OCI-LY1 (cell line): ENCODE measurements around the gene IFNA5.

Source experiments
- H2AFZ ChIP-seq: fragments of 200-600 bp; sonication (generic), shearing (Covaris generic); 2 replicates; pipeline ENCODE4 v1.6.0; 2014; ENCODE audit warnings: antibody characterized with exemption, mild to moderate bottlenecking, low read length
- H3F3A ChIP-seq: fragments of 200-600 bp; sonication (generic), shearing (Covaris generic); 2 replicates; pipeline ENCODE4 v1.6.0; 2014; ENCODE audit warnings: mild to moderate bottlenecking, antibody characterized with exemption, low read length, moderate library complexity; ENCODE audit not compliant: insufficient read depth
- H3K27ac ChIP-seq: fragments of 200-600 bp; sonication (generic); 2 replicates; pipeline ENCODE4 v1.5.1; 2014; ENCODE audit warnings: low read length, mixed run types, mild to moderate bottlenecking, low read depth; ENCODE audit not compliant: poor library complexity, severe bottlenecking
- H3K27me3 ChIP-seq: fragments of 200-600 bp; sonication (generic); 2 replicates; pipeline ENCODE4 v1.6.0; 2014; ENCODE audit warnings: antibody characterized with exemption, mild to moderate bottlenecking, low read length, moderate library complexity; ENCODE audit not compliant: insufficient read depth
- H3K36me3 ChIP-seq: fragments of 200-600 bp; sonication (generic); 2 replicates; pipeline ENCODE4 v1.6.1; 2014; ENCODE audit warnings: mild to moderate bottlenecking, antibody characterized with exemption, low read length, moderate library complexity, mixed read lengths; ENCODE audit not compliant: insufficient read depth
- H3K4me1 ChIP-seq: fragments of 200-600 bp; sonication (generic); 2 replicates; pipeline ENCODE4 v1.5.1; 2014; ENCODE audit warnings: mild to moderate bottlenecking, low read length, moderate library complexity; ENCODE audit not compliant: insufficient read depth, severe bottlenecking
- H3K4me2 ChIP-seq: fragments of 200-600 bp; sonication (generic), shearing (Covaris generic); 2 replicates; pipeline ENCODE4 v1.6.1; 2014; ENCODE audit warnings: low read length
- H3K4me3 ChIP-seq: fragments of 200-600 bp; sonication (generic); 2 replicates; pipeline ENCODE4 v1.5.1; 2014; ENCODE audit warnings: low read length, low read depth, mild to moderate bottlenecking, mixed read lengths; ENCODE audit not compliant: poor library complexity, severe bottlenecking
- H3K79me2 ChIP-seq: fragments of 200-600 bp; shearing (Covaris generic); 2 replicates; pipeline ENCODE4 v1.6.1; 2016; ENCODE audit warnings: mixed run types, low read length, mixed read lengths; ENCODE audit not compliant: insufficient read depth
- H3K9ac ChIP-seq: fragments of 200-600 bp; sonication (generic), shearing (Covaris generic); 2 replicates; pipeline ENCODE4 v1.6.1; 2014; ENCODE audit warnings: mild to moderate bottlenecking, low read length, mixed read lengths
- H3K9me2 ChIP-seq: fragments of 200-600 bp; sonication (generic), shearing (Covaris generic); 2 replicates; pipeline ENCODE4 v1.6.1; 2014; ENCODE audit warnings: low read depth, mild to moderate bottlenecking, low read length, mixed read lengths
- H3K9me3 ChIP-seq: fragments of 200-600 bp; shearing (Covaris generic); 2 replicates; pipeline ENCODE4 v1.6.1; 2014; ENCODE audit warnings: low read length, mixed read lengths
- H4K20me1 ChIP-seq: fragments of 200-600 bp; sonication (generic), shearing (Covaris generic); 2 replicates; pipeline ENCODE4 v1.6.0; 2016; ENCODE audit warnings: mild to moderate bottlenecking, low read length; ENCODE audit not compliant: insufficient read depth
- EZH2 ChIP-seq: fragments of 200-600 bp; sonication (generic), shearing (Covaris generic); IDR thresholded peaks from 2 replicates; pipeline ENCODE4 v1.8.0; 2017; ENCODE audit warnings: borderline replicate concordance, mixed run types, mild to moderate bottlenecking, antibody characterized with exemption, low read length, moderate library complexity, mixed read lengths
- TF ChIP-seq, protein P1 (sequence below): fragments of 200-600 bp; sonication (generic), shearing (Covaris generic); IDR thresholded peaks from 2 replicates; pipeline ENCODE4 v1.5.1; 2017; ENCODE audit warnings: mild to moderate bottlenecking, antibody characterized with exemption, low read length, moderate library complexity, mixed read lengths

The IFNA5 gene

DNA sequence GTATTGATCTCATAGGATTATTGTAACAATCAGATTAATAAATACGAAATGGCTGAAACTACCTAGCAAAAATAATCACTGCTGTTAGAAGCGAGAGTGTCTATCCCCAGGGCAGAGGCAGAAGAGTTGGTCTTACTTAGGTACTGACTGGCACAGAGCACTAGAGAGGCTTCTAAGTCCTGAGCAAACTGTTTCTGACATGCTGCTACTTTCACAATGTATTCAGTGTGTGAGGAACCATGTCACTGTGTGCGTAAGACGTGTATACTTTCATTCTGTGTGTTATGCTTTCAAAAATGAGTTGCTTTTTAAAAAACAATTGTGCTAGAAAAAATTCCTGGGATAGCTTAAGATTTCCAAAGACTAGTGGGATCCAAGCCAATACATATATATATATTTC, 35.6 kb upstream of the IFNA5 start:
- peaks cover 2% of the 10 kb centered on the region for H3K4me1 ChIP-seq
- H3K79me2 ChIP-seq = no peaks in the 10 kb centered on the region
- H3K27ac ChIP-seq = no peak overlapping the region
- H3K9me3 ChIP-seq = peaks cover 4% of the 10 kb centered on the region; the same call in 1 of the 2 replicates
- H3K4me2 ChIP-seq = no peak overlapping the region
- TF ChIP-seq, protein P1, sequence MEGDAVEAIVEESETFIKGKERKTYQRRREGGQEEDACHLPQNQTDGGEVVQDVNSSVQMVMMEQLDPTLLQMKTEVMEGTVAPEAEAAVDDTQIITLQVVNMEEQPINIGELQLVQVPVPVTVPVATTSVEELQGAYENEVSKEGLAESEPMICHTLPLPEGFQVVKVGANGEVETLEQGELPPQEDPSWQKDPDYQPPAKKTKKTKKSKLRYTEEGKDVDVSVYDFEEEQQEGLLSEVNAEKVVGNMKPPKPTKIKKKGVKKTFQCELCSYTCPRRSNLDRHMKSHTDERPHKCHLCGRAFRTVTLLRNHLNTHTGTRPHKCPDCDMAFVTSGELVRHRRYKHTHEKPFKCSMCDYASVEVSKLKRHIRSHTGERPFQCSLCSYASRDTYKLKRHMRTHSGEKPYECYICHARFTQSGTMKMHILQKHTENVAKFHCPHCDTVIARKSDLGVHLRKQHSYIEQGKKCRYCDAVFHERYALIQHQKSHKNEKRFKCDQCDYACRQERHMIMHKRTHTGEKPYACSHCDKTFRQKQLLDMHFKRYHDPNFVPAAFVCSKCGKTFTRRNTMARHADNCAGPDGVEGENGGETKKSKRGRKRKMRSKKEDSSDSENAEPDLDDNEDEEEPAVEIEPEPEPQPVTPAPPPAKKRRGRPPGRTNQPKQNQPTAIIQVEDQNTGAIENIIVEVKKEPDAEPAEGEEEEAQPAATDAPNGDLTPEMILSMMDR = no peak
- TF ChIP-seq EZH2 = no peak
- no peak overlapping the region for H3K4me3 ChIP-seq
- H2AFZ ChIP-seq = no peak overlapping the region
- no peaks in the 10 kb centered on the region for H3K27me3 ChIP-seq
- H3K9me2 ChIP-seq = no peaks in the 10 kb centered on the region
- H3K9ac ChIP-seq = no peak overlapping the region
- H3F3A ChIP-seq = no peaks in the 10 kb centered on the region
- H3K36me3 ChIP-seq = no peaks in the 10 kb centered on the region
- no peaks in the 10 kb centered on the region for H4K20me1 ChIP-seq

DNA sequence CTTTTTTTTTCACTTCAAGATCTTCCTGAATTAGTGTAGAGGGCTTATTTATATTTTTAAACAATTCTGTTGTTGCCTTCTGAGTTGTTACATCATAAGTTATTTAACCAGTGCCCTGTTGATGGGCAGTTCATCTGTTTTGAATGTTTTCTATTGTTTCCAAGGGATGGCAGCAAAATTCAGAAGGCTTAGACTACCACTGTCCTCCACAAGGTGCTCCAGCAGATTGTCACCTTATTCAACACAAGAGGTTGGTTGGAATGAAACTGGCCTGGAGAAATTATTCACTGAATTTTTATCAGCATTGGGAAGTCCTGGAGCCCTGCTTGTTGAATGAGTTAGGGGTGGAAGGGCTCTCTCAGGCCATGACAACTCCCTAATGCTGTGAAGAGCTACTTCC, 31.3 kb upstream of the IFNA5 start:
- H3K27ac ChIP-seq = no peak overlapping the region
- H3K79me2 ChIP-seq = no peaks in the 10 kb centered on the region
- TF ChIP-seq EZH2 = no peak
- TF ChIP-seq, protein P1 = no peak
- no peaks in the 10 kb centered on the region for H3K27me3 ChIP-seq
- H3K36me3 ChIP-seq = 0 out of 2 replicates have a peak, but pooled peaks cover 13% of the 10 kb centered on the region
- no peaks in the 10 kb centered on the region for H3F3A ChIP-seq
- H3K4me2 ChIP-seq = no peak overlapping the region
- no peak overlapping the region for H3K9ac ChIP-seq
- no peak overlapping the region for H2AFZ ChIP-seq
- H3K4me1 ChIP-seq = peaks cover 37% of the 10 kb centered on the region
- H4K20me1 ChIP-seq = no peaks in the 10 kb centered on the region
- no peaks in the 10 kb centered on the region for H3K9me2 ChIP-seq
- no peaks in the 10 kb centered on the region for H3K9me3 ChIP-seq
- H3K4me3 ChIP-seq = no peak overlapping the region

DNA sequence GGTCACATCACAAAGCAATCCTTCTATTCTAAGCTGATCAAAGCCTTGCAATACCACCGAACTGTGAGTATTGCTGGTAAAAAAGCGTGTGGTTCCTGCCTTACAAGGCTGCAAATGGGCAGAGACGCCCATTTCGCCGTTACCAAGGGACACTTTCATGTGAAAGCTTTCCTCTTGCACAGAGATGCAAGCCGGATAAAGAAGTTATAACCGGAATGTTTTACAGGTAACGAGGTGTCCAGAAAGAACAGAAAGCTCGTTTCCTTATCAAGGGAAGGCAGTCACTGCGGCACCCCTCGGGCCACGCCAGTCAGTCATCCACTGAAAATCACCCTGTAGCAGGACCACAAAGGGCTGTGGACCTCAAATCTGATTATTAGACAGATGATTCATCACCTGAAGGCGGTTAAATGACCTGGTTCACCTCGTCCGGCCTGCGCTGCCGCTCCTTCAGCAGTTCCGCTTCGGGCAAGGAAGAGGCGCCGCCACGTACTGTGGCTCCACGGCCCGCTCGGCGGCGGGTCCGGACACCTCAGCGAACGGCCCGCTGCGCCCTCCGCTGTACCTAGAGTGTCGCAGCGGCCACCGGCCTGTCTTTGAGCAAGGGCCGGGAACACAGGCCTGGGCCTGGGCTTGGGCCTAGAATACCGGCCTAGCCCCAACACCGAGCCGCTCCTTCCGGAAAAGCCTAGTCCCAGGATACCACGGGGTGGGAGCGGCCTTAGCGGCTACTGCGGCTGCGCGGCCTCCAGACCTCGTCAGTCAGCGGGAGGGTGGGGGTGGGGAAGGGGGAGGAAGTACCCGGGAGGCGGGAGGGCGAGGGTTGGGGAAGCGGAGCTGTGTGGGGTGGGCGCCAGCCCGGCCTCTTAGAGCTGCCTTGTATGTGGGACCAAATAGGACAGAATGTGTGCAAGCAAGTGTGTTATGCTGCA, 29.9 kb upstream of the IFNA5 start, which contains the start of gene KLHL9:
Gene KLHL9 (minus strand): TSS at position 704 of the 932 bp plus-strand sequence. CDS start 545 bp downstream, at position 159.
- Histone ChIP-seq H3K79me2 (no peaks in the 10 kb centered on the region), H3K4me2 (peak within 1 kb of the TSS; percentile 91)

More for the DNA sequence above, 29.9 kb upstream of the IFNA5 start, which contains the start of gene KLHL9:
- H2AFZ ChIP-seq = peak within 1 kb of the TSS; percentile 98
- H3F3A ChIP-seq = no peaks in the 10 kb centered on the region
- no peaks in the 10 kb centered on the region for H4K20me1 ChIP-seq
- peak within 1 kb of the TSS; percentile 73 for H3K9ac ChIP-seq
- H3K27me3 ChIP-seq = no peaks in the 10 kb centered on the region
- peak within 1 kb of the TSS; percentile 29 for H3K27ac ChIP-seq
- no peak for TF ChIP-seq EZH2
- TF ChIP-seq, protein P1 = no peak
- H3K9me2 ChIP-seq = no peaks in the 10 kb centered on the region
- H3K4me1 ChIP-seq = peaks cover 40% of the 10 kb centered on the region
- H3K9me3 ChIP-seq = no peaks in the 10 kb centered on the region
- H3K36me3 ChIP-seq = 0 out of 2 replicates have a peak, but pooled peaks cover 13% of the 10 kb centered on the region
- H3K4me3 ChIP-seq = peak within 1 kb of the TSS; percentile 72
